Stimulated activated CD4-positive, alpha-beta T cell treated with anti-CD3 and anti-CD28 coated beads, Interleukin-12 subunit alpha, Interleukin-12 subunit beta, amount 100 ng/mL, for 24 hours (primary cell): ENCODE data around the gene LRRC32.
"Not testable (repeated sequence)": the region's sequence is repeated elsewhere in the genome, so short reads cannot be mapped to it uniquely, and the experiment has no call there.

Experiments used
- DNase-seq, 2 experiments: peaks; one replicate each; pipeline ENCODE4 v3.0.0-alpha.2; 2020; ENCODE audit warnings: low read depth in 2 of 2

The LRRC32 gene

GRCh38 chr11:76629116-76629852 lies 41.3 kb downstream of the LRRC32 start:
- no peak for DNase-seq

- peak in 1 of 2 experiments; percentile 21 for DNase-seq
These were observed 42.1 kb downstream of the LRRC32 start for GRCh38 chr11:76628408-76628947.

DNA sequence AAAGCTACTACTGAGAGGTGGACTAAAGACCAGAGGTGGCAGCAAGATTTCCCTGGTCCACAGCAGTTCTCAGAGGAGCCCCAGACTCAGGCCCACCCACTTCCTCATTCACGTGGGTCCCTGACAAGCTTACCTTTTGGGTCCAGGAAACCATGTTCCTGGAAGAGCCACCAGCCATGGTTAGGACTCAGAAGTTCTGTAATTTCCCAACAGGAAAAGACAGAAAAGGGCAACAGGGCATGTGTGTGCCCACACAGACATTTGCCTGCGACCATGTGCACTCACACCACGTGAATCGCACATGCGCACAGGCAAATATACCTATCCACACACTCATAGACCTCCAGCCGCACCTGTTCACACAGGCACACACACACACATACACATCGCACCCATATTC lies 42.9 kb downstream of the LRRC32 start:
- no peak for DNase-seq

DNA sequence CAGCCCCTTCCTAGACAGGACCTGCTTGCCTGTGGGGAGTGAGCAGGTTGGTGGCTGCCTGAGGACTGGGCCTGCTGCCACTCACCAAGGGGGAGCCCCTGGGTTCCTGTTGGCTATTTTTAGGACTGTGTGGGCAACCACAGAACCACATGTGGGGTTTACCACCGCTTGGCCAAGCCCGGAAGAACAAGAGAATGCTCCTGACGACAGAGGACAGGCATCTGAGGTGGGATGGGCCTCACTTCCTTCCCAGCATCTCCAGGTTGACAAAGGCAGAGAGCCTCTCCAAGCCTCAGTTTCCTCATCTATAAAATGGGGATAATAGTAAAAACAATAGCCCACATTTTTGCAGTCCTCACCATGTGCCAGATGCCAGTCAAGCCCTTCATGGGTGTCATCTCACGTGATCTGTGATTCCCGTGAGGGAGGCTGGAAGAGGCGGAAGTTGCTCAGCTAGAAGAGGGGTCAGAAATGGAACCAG lies 43.6 kb downstream of the LRRC32 start:
- peak in 1 of 2 experiments; percentile 57 for DNase-seq

DNA sequence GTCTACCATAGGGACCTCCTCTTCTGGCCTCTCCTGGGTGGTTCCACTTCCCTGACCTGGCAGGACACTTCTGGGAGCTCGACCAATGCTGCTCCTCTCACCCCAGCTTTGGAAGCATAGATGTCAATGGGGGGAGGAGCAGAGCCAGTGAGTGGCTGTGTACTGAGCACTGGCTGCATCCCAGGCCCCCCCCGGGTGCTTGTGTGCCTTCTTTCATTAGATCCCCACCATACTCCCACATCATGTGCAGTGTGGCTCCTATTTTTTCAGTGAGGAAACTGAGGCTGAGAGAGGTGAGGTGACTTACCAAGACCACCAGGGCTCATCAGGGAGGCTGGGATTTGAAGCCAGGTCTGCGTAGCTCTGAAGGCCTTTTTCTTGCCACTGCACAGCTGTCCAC lies 44.3 kb downstream of the LRRC32 start:
- DNase-seq, result no peak

GRCh38 chr11:76625472-76626186 lies 44.9 kb downstream of the LRRC32 start:
- DNase-seq, result no peak

- DNase-seq, result no peak
These were observed 45.8 kb downstream of the LRRC32 start for GRCh38 chr11:76624500-76625379.

DNA sequence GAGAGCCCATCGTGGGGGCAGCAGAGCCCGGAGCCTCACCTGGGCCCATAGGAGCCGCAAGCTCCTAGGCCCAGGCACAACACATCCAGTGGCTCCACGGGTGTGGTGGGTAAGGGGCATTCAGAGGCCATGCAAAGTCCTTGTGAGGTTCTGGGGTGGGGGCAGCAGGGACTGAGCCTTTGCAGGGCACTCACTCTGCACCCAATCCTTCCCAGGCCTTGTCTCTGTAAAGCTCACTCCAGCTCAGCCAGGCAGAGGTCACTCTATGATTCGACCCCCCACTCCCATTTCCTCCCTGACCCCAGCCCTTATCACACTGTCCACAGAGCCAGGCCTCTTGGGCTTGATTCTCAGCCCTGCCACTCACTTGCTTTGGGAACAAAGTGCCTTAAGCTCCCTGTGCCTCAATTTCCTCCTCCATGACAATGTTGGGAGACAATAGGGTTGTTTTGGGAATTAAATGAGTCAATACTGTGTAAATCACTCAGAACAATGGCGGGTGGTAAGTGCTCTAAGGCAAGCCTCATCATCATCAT lies 46.6 kb downstream of the LRRC32 start:
- DNase-seq, result no peak

- no peak for DNase-seq
These were observed 47.2 kb downstream of the LRRC32 start for GRCh38 chr11:76623171-76623883.

GRCh38 chr11:76622493-76623094 lies 48.0 kb downstream of the LRRC32 start:
- no peak for DNase-seq

GRCh38 chr11:76621868-76622267 lies 48.7 kb downstream of the LRRC32 start:
- DNase-seq, result no peak

- no peak for DNase-seq
These were observed 49.1 kb downstream of the LRRC32 start for GRCh38 chr11:76621466-76621865.

- DNase-seq, result no peak
These were observed 50.1 kb downstream of the LRRC32 start for GRCh38 chr11:76620489-76620888.

- not testable (repeated sequence) for DNase-seq
These were observed 50.7 kb downstream of the LRRC32 start for GRCh38 chr11:76619801-76620200.

DNA sequence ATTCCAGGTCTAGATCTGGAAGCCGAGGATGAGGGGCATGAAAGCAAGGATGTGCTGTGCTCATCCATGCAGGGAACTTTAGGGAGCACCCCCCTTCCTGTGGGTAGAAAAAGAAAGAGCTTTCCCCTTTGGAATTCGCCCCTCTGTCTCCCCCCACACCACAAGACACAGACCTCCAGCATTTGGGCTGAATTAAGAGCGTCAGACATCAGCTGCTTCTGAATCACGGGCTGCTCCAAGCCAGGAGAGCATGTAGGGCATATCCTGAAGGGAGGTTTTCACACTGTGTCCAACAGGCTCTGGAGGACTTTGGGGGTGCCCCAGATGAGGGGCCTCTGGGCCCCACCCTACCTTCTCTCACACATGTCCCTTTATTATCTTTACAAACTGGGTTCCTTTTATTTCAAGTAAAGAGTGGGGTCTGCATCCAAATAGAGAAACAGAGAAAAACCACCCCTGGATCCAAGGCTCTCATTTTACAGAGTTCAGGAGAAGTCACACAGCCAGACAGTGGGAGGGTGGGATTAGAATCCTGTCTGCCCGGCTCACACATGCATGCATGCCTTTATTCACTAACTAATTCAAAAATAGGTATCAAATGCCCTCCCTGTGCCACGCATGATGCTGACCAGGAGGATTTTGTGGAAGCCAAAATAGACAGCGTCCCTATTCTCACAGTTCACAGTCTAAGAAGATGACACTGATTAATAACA lies 52.8 kb downstream of the LRRC32 start:
- no peak for DNase-seq

- DNase-seq, result no peak
These were observed 53.6 kb downstream of the LRRC32 start for GRCh38 chr11:76616676-76617552.

- DNase-seq, result no peak
These were observed 54.6 kb downstream of the LRRC32 start for GRCh38 chr11:76615950-76616349.

- no peak for DNase-seq
These were observed 55.9 kb downstream of the LRRC32 start for GRCh38 chr11:76614471-76615179.
